ENCODE measurements around the gene CLASP2. TPM values are rescaled to one million over a fixed set of nuclear protein-coding genes. Genes with fewer than 3 reads are reported as not detected.

The CLASP2 gene
- total RNA-seq, 3 donors from 2014 or later, result 38.2 to 51.5 (median 47.9) TPM

DNA sequence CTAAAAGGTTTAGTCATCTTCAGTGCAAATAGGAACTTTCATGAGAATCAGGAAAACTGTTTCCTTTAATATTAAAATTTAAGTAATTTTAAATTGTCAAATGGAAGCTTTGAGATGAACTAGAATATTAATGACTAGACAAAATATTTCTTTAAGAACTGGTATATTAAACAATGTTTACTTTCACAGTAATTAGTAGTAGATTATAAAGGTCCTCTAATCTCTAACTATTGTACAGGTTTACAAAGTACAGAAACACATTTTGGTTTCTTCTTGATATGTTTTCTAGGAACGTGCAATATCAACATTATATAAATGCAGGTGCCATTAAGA, 138.9 kb downstream of the CLASP2 start:
- H3K4me1 Mint-ChIP-seq (ENCODE audit: low read depth), result no peaks in the 10 kb centered on the region

GRCh38 chr3:33578325-33579177, 139.5 kb downstream of the CLASP2 start:
- no peak for ATAC-seq
- no peaks in the 10 kb centered on the region for H3K4me1 Mint-ChIP-seq (ENCODE audit: low read depth)
- H3K4me3 Mint-ChIP-seq, result no peak overlapping the region
- no peaks in the 10 kb centered on the region for H3K27me3 Mint-ChIP-seq (ENCODE audit: low read depth)
- no peaks in the 10 kb centered on the region for H3K9me3 Mint-ChIP-seq
- no peak for DNase-seq
- H3K36me3 Mint-ChIP-seq (ENCODE audit: insufficient read depth), result peaks cover 27% of the 10 kb centered on the region

More for the DNA sequence above, 138.9 kb downstream of the CLASP2 start:
- Mint-ChIP-seq H3K27me3 (ENCODE audit: low read depth) (no peaks in the 10 kb centered on the region), H3K9me3 (no peaks in the 10 kb centered on the region), H3K36me3 (ENCODE audit: insufficient read depth) (peaks cover 27% of the 10 kb centered on the region), H3K4me3 (no peak overlapping the region)
- ATAC-seq (no peak), DNase-seq (no peak)

- Mint-ChIP-seq H3K27me3 (ENCODE audit: low read depth) (no peaks in the 10 kb centered on the region), H3K36me3 (ENCODE audit: insufficient read depth) (peaks cover 25% of the 10 kb centered on the region)
Observed at GRCh38 chr3:33577588-33577987, 140.5 kb downstream of the CLASP2 start.

DNA sequence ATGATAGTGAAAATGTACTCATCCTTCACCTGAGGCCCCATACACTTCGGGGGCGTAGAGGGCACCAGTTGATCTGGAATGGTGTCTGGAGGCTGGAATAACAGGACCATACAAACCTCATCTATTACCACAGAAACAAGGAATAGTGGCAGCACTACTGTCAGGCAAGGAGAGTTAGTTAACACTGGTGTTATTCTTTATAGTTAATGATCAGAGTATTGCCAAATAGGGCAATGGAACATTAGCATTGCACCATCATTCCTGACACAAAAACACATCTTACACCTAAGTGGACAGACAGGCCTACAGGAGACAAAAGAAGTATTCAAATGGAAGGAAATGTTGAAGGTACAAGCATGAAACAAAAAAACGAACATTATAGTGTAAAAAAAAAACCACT, 140.9 kb downstream of the CLASP2 start:
- no peak for DNase-seq
- Mint-ChIP-seq H3K4me3 (no peak overlapping the region), H3K9me3 (no peaks in the 10 kb centered on the region), H3K4me1 (ENCODE audit: low read depth) (no peaks in the 10 kb centered on the region), H3K36me3 (ENCODE audit: insufficient read depth) (peaks cover 21% of the 10 kb centered on the region), H3K27me3 (ENCODE audit: low read depth) (no peaks in the 10 kb centered on the region)
- no peak for ATAC-seq

More at GRCh38 chr3:33577588-33577987, 140.5 kb downstream of the CLASP2 start:
- H3K4me1 Mint-ChIP-seq (ENCODE audit: low read depth), result no peaks in the 10 kb centered on the region
- H3K9me3 Mint-ChIP-seq, result no peaks in the 10 kb centered on the region
- ATAC-seq (no peak), DNase-seq (no peak)
- no peak overlapping the region for H3K4me3 Mint-ChIP-seq

DNA sequence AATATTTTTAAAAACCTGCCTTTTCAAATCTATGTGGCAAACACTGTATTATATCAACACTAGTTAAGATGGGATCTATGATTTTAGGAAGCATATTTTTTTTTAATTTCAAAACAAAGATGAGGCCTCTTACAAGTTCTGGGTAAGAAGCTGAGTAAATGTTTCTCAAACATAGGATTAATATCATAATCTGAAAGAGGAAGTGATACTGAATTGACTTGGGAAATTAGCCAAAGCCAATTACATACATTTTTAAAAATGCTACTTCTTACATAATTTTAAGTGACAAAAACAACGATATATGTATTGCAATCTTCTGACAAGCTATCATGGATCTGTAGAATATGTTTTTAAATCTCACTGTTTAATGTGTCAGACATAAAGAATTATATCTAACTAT, 142.7 kb downstream of the CLASP2 start:
- peaks cover 19% of the 10 kb centered on the region for H3K36me3 Mint-ChIP-seq (ENCODE audit: insufficient read depth)
- H3K4me3 Mint-ChIP-seq, result no peak overlapping the region
- no peaks in the 10 kb centered on the region for H3K4me1 Mint-ChIP-seq (ENCODE audit: low read depth)
- H3K27me3 Mint-ChIP-seq (ENCODE audit: low read depth), result no peaks in the 10 kb centered on the region
- DNase-seq (no peak), ATAC-seq (no peak)
- H3K9me3 Mint-ChIP-seq, result no peaks in the 10 kb centered on the region

GRCh38 chr3:33557829-33558228, 160.2 kb downstream of the CLASP2 start:
- ATAC-seq (no peak), DNase-seq (no peak)
- no peaks in the 10 kb centered on the region for H3K27me3 Mint-ChIP-seq (ENCODE audit: low read depth)
- no peak overlapping the region for H3K4me3 Mint-ChIP-seq
- no peaks in the 10 kb centered on the region for H3K4me1 Mint-ChIP-seq (ENCODE audit: low read depth)
- no peaks in the 10 kb centered on the region for H3K9me3 Mint-ChIP-seq
- H3K36me3 Mint-ChIP-seq (ENCODE audit: insufficient read depth), result peaks cover 21% of the 10 kb centered on the region

GRCh38 chr3:33557279-33557678, 160.8 kb downstream of the CLASP2 start:
- H3K4me3 Mint-ChIP-seq, result no peak overlapping the region
- no peaks in the 10 kb centered on the region for H3K9me3 Mint-ChIP-seq
- DNase-seq, result no peak

DNA sequence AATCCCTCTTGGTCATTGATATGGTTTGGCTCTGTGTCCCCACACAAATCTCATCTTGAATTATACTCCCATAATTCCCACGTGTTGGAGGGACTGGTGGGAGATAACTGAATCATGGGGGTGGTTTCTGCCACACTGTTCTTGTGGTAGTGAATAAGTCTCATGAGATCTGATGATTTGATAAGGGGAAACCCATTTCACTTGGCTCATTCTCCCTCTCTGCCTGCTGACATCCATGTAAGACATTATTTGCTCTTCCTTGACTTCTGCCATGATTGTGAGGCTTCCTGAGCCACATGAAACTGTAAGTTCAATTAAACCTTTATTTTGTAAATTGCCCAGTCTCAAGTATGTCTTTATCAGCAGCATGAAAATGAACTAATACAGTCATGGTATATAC, 171.0 kb downstream of the CLASP2 start:
- Mint-ChIP-seq H3K9me3 (no peaks in the 10 kb centered on the region), H3K36me3 (ENCODE audit: insufficient read depth) (peaks cover 47% of the 10 kb centered on the region), H3K27me3 (ENCODE audit: low read depth) (no peaks in the 10 kb centered on the region), H3K4me1 (ENCODE audit: low read depth) (no peaks in the 10 kb centered on the region), H3K4me3 (no peak overlapping the region)
- ATAC-seq (no peak), DNase-seq (no peak)

More at GRCh38 chr3:33557279-33557678, 160.8 kb downstream of the CLASP2 start:
- Mint-ChIP-seq H3K4me1 (ENCODE audit: low read depth) (no peaks in the 10 kb centered on the region), H3K27me3 (ENCODE audit: low read depth) (no peaks in the 10 kb centered on the region), H3K36me3 (ENCODE audit: insufficient read depth) (peaks cover 24% of the 10 kb centered on the region)
- no peak for ATAC-seq

DNA sequence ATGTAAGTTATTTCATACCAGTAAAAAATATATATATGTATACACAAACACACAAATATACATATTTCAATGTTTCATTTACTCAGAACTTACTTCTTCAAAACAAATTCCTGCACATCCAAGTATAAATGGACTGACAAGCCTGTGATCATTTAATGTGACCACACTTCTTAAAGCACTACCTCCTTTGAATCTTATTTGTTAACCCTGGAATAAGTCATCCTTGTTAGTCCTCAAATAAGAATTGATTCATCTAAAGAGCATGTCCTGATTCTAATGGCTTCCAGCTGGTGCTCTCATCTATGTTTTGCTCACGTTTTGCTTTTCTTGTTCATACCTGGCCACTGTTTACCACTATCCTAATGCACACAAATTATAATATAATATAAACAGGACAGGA, 173.9 kb downstream of the CLASP2 start:
- no peaks in the 10 kb centered on the region for H3K9me3 Mint-ChIP-seq
- H3K27me3 Mint-ChIP-seq (ENCODE audit: low read depth), result no peaks in the 10 kb centered on the region
- no peaks in the 10 kb centered on the region for H3K4me1 Mint-ChIP-seq (ENCODE audit: low read depth)
- peaks cover 38% of the 10 kb centered on the region for H3K36me3 Mint-ChIP-seq (ENCODE audit: insufficient read depth)
- ATAC-seq (no peak), DNase-seq (no peak)
- H3K4me3 Mint-ChIP-seq, result no peak overlapping the region

GRCh38 chr3:33543601-33544000, 174.5 kb downstream of the CLASP2 start:
- Mint-ChIP-seq H3K36me3 (ENCODE audit: insufficient read depth) (peaks cover 32% of the 10 kb centered on the region), H3K4me3 (no peak overlapping the region), H3K27me3 (ENCODE audit: low read depth) (no peaks in the 10 kb centered on the region), H3K9me3 (no peaks in the 10 kb centered on the region), H3K4me1 (ENCODE audit: low read depth) (no peaks in the 10 kb centered on the region)
- DNase-seq (no peak), ATAC-seq (no peak)

DNA sequence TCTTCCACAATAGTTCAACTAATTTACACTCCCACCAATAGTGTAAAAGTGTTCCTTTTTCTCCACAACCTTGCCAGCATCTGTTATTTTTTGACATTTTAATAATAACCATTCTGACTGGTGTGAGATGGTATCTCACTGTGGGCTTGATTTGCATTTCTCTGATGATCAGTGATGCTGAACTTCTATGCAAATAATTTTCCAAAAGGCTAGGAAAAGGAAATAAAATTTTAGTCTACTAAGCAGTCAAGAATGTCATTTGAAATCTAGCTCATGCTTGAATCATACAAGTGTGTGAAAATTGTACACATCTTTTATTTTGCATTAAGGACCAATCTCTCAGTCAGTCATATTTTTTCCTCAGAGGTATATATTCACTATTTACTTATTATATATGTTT, 176.1 kb downstream of the CLASP2 start:
- no peaks in the 10 kb centered on the region for H3K9me3 Mint-ChIP-seq
- H3K36me3 Mint-ChIP-seq (ENCODE audit: insufficient read depth), result peaks cover 34% of the 10 kb centered on the region
- no peak overlapping the region for H3K4me3 Mint-ChIP-seq
- H3K4me1 Mint-ChIP-seq (ENCODE audit: low read depth), result no peaks in the 10 kb centered on the region
- ATAC-seq, result no peak
- no peaks in the 10 kb centered on the region for H3K27me3 Mint-ChIP-seq (ENCODE audit: low read depth)
- no peak for DNase-seq

- no peak overlapping the region for H3K4me3 Mint-ChIP-seq
- H3K4me1 Mint-ChIP-seq (ENCODE audit: low read depth), result no peaks in the 10 kb centered on the region
- DNase-seq, result no peak
- no peaks in the 10 kb centered on the region for H3K27me3 Mint-ChIP-seq (ENCODE audit: low read depth)
- H3K9me3 Mint-ChIP-seq, result no peaks in the 10 kb centered on the region
- no peak for ATAC-seq
- H3K36me3 Mint-ChIP-seq (ENCODE audit: insufficient read depth), result peaks cover 37% of the 10 kb centered on the region
Observed at GRCh38 chr3:33538678-33539339, 179.2 kb downstream of the CLASP2 start.

GRCh38 chr3:33537133-33537532, 180.9 kb downstream of the CLASP2 start:
- DNase-seq (no peak), ATAC-seq (no peak)
- H3K4me1 Mint-ChIP-seq (ENCODE audit: low read depth), result no peaks in the 10 kb centered on the region
- no peaks in the 10 kb centered on the region for H3K9me3 Mint-ChIP-seq
- H3K36me3 Mint-ChIP-seq (ENCODE audit: insufficient read depth), result peaks cover 37% of the 10 kb centered on the region
- H3K27me3 Mint-ChIP-seq (ENCODE audit: low read depth), result no peaks in the 10 kb centered on the region
- no peak overlapping the region for H3K4me3 Mint-ChIP-seq

GRCh38 chr3:33526787-33527186, 191.3 kb downstream of the CLASP2 start:
- H3K36me3 Mint-ChIP-seq (ENCODE audit: insufficient read depth), result peaks cover 70% of the 10 kb centered on the region

DNA sequence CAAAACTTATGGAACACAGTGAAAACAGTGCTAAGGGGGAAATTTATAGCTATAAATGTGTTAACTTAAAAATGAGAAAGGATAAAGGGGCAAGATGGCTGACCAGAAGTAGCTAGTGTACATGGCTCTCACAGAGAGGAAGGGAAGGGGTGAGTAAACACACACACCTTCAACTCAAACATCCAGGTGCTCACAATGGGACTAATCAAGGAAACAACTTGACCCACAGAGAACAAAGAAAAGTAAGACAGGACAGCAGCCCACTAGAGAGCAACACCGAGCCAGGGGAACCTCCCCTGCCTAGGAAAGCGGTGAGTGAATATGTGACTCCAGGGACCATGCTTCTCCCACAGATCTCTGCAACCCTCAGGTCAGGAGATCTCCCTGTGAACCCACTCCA, 192.8 kb downstream of the CLASP2 start:
- no peak overlapping the region for H3K4me3 Mint-ChIP-seq
- H3K9me3 Mint-ChIP-seq, result peaks cover 24% of the 10 kb centered on the region
- ATAC-seq (no peak), DNase-seq (no peak)
- H3K36me3 Mint-ChIP-seq (ENCODE audit: insufficient read depth), result peaks cover 64% of the 10 kb centered on the region
- H3K4me1 Mint-ChIP-seq (ENCODE audit: low read depth), result no peaks in the 10 kb centered on the region
- no peaks in the 10 kb centered on the region for H3K27me3 Mint-ChIP-seq (ENCODE audit: low read depth)

More at GRCh38 chr3:33526787-33527186, 191.3 kb downstream of the CLASP2 start:
- ATAC-seq, result no peak
- Mint-ChIP-seq H3K27me3 (ENCODE audit: low read depth) (no peaks in the 10 kb centered on the region), H3K4me3 (no peak overlapping the region), H3K9me3 (peaks cover 24% of the 10 kb centered on the region), H3K4me1 (ENCODE audit: low read depth) (no peaks in the 10 kb centered on the region)
- DNase-seq, result no peak
